ENCODE data around the gene PRAMEF13.
"Not testable (repeated sequence)": the region's sequence is repeated elsewhere in the genome, so short reads cannot be mapped to it uniquely, and the experiment has no call there.

GRCh38 chr1:13230601-13231000 lies 29.4 kb upstream of the PRAMEF13 start:
- TF ChIP-seq CTCF, POLR2A (IDR thresholded peaks at IDR 0.05): not testable (repeated sequence)

All from right lobe of liver (tissue), 4 donors.